Gastrocnemius medialis (tissue), 4 donors: Measurements from ENCODE around the gene ATP9B. TPM values are rescaled to one million over a fixed set of nuclear protein-coding genes. Genes with fewer than 3 reads are reported as not detected.
A peak's percentile ranks its signal among the peaks of the same experiment; 100 is the strongest.

Experiments used
- ATAC-seq, 2 donors: fragments of 150-250 bp; one replicate each; pipeline ENCODE4 v1.9.1; 2016
- DNase-seq, 2 donors: peaks; one replicate each; pipeline ENCODE4 v3.0.0-alpha.2; 2019
- H3K27ac ChIP-seq, 4 donors: fragments of 200-600 bp; sonication (generic); 1 replicate in 1 of 4; 2 replicates in 3 of 4; pipeline ENCODE4 v1.5.1; 2016 to 2018; ENCODE audit warnings: mild to moderate bottlenecking in 2 of 4, moderate library complexity in 1 of 4
- H3K27me3 ChIP-seq, 3 donors: fragments of 200-600 bp; sonication (generic) in 2 of 3; 1 replicate in 1 of 3; 2 replicates in 2 of 3; pipeline versions ENCODE4 v1.5.1 to v1.6.0; 2016 to 2019; ENCODE audit warnings: mild to moderate bottlenecking in 1 of 3, moderate library complexity in 1 of 3
- H3K36me3 ChIP-seq, 2 donors: fragments of 200-600 bp; sonication (generic) in 1 of 2; one replicate each; pipeline ENCODE4 v1.5.1; 2017 to 2018
- H3K4me1 ChIP-seq, 2 donors: fragments of 200-600 bp; sonication (generic) in 1 of 2; one replicate each; pipeline ENCODE4 v1.5.1; 2016 to 2017; ENCODE audit warnings: mild to moderate bottlenecking in 2 of 2
- H3K4me3 ChIP-seq, 4 donors: fragments of 200-600 bp; sonication (generic) in 3 of 4; 1 replicate in 1 of 4; 2 replicates in 3 of 4; pipeline ENCODE4 v1.5.1; 2016 to 2019; ENCODE audit warnings: mild to moderate bottlenecking in 2 of 4
- H3K9me3 ChIP-seq, 3 donors: fragments of 200-600 bp; sonication (generic) in 2 of 3; 1 replicate in 1 of 3; 2 replicates in 2 of 3; pipeline ENCODE4 v1.5.1; 2016 to 2019
- POLR2A ChIP-seq, 2 donors: fragments of 450-650 bp; IDR thresholded peaks; one replicate each; pipeline ENCODE4 v1.6.1; 2017; ENCODE audit warnings: antibody characterized with exemption in 2 of 2, mild to moderate bottlenecking in 2 of 2, moderate library complexity in 2 of 2
- in situ Hi-C, 4 donors: fragments of 200-750 bp; cut with MboI; loops; one replicate each; pipeline versions ENCODE4 v1.15.0 to v1.8.0; 2017; ENCODE audit warnings: low sequenced_read_pairs in 4 of 4
- intact Hi-C: fragments of 100-400 bp; cut with DNase I; formaldehyde crosslinking; loops from one replicate; pipeline ENCODE4 v1.15.1; 2023; ENCODE audit warnings: low total_unique reads
- total RNA-seq, 4 donors: library from RNA; depleted of rRNA; stranded (reverse); fragments of >200 nt; gene quantifications; one replicate each; pipeline versions ENCODE4 v1.1.0 to v1.2.3, GENCODE V29; 2016
- TF ChIP-seq, protein P1 (sequence below), 5 experiments: fragments of 450-650 bp in 3 of 5; fragments of 200-600 bp in 2 of 5; sonication (generic) in 2 of 5; IDR thresholded peaks in 4 of 5; conservative IDR thresholded peaks in 1 of 5; 1 replicate in 4 of 5; 2 replicates in 1 of 5; pipeline ENCODE4 v1.5.1; 2016 to 2019; ENCODE audit warnings: antibody characterized with exemption in 5 of 5, mild to moderate bottlenecking in 3 of 5, moderate library complexity in 3 of 5

Gene ATP9B
- total RNA-seq, 4 donors from 2014 or later, result 9.9 to 33.6 (median 18.6) TPM

DNA sequence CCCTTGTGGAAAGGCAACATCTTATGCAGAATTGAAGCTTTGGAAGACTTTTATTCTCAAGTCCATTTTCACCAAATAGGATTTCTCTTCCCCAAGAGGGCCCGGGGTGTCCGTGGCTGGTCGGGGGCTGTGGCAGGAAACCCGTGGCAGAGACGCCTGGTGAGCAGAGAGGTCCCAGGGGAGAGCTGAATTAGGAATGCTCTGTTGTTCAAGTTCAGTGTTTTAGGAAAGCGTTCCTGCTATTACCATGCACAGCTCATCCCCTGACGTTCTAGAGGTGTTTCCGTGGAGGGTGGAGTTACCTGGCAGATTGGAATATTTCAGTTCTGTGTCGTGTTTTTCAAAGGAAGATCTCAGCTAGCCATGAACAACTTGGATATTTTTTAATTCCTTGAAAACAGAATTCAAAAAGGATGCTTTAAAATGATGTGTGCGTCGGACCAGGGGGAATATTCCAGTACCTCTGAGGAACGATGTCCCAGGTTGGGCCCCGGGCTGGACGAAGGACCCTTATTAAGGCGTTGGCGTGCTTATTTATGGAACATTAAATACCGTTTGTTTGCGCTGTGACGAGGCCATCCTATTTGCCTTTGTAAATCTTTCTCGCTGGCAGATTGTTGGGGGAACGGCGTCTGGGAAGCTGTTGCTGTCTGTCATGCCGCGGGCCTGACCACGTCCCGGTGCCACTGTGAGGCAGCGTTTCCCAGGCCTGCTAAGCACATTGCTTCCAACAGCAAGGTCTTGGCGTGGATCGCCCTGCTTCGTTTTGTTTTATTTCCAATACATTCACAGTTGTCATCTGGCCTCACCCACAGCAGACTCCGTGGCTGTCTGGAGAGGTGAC, 334.8 kb downstream of the ATP9B start:
- intact Hi-C loops (loop anchor here (2.0 to 10.0 kb wide), 3 partner anchors 19 to 551 kb away; partner anchors contain the start of gene SLC66A2), in situ Hi-C loops (loop anchor here in 2 of 4 donors (10.0 kb wide), 1 partner anchor 101 kb away; no protein-coding TSS in a partner anchor)
- H3K4me3 ChIP-seq, result peak overlapping the region; percentile 28 to 47 (median 36)
- H3K27me3 ChIP-seq, result no peaks in the 10 kb centered on the region
- no peaks in the 10 kb centered on the region for H3K9me3 ChIP-seq
- no peaks in the 10 kb centered on the region for H3K36me3 ChIP-seq
- ATAC-seq (peak; percentile 56 to 63), DNase-seq (peak in 1 of 2 donors; percentile 75)
- H3K4me1 ChIP-seq, result peaks cover 51 to 59% of the 10 kb centered on the region in 2 donors
- peak overlapping the region; percentile 88 to 99 (median 94) for H3K27ac ChIP-seq
- TF ChIP-seq, protein P1, sequence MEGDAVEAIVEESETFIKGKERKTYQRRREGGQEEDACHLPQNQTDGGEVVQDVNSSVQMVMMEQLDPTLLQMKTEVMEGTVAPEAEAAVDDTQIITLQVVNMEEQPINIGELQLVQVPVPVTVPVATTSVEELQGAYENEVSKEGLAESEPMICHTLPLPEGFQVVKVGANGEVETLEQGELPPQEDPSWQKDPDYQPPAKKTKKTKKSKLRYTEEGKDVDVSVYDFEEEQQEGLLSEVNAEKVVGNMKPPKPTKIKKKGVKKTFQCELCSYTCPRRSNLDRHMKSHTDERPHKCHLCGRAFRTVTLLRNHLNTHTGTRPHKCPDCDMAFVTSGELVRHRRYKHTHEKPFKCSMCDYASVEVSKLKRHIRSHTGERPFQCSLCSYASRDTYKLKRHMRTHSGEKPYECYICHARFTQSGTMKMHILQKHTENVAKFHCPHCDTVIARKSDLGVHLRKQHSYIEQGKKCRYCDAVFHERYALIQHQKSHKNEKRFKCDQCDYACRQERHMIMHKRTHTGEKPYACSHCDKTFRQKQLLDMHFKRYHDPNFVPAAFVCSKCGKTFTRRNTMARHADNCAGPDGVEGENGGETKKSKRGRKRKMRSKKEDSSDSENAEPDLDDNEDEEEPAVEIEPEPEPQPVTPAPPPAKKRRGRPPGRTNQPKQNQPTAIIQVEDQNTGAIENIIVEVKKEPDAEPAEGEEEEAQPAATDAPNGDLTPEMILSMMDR (IDR thresholded peaks at IDR 0.05 in 4 of 5, conservative IDR thresholded peaks at IDR 0.05 in 1 of 5), result no peak
- TF ChIP-seq POLR2A (IDR thresholded peaks at IDR 0.05), result no peak

DNA sequence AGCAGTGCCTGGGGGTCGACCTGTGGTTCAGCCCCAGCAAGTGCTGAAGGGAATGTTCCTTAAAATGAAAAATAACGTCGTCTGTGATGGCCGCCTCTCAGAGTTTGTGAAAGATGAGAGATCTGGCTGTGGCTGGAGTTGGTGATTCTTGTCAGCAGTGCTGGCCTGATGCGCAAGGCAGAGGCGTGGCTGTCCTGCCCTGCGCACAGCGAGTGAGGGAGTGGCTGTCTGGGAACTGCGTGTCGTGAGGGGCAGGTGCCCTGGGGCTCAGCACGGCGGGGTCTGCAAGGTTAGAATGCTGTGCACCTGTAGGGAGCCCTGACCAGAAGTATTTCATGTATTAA, 335.3 kb downstream of the ATP9B start:
- Histone ChIP-seq H3K4me3 (peak overlapping the region; percentile 28 to 47 (median 36)), H3K9me3 (no peaks in the 10 kb centered on the region), H3K4me1 (peaks cover 51 to 53% of the 10 kb centered on the region in 2 donors), H3K27me3 (no peaks in the 10 kb centered on the region), H3K36me3 (no peaks in the 10 kb centered on the region), H3K27ac (peak overlapping the region; percentile 88 to 99 (median 94))
- in situ Hi-C loops (loop anchor here in 2 of 4 donors (10.0 kb wide), 1 partner anchor 100 kb away; no protein-coding TSS in a partner anchor), intact Hi-C loops (loop anchor here (2.0 to 10.0 kb wide), 2 partner anchors 18 to 550 kb away; partner anchors contain the start of gene SLC66A2)
- ATAC-seq, result peak; percentile 63 to 64
- TF ChIP-seq POLR2A (IDR thresholded peaks at IDR 0.05), result peak; percentile 30 to 50
- TF ChIP-seq, protein P1 (IDR thresholded peaks at IDR 0.05 in 4 of 5, conservative IDR thresholded peaks at IDR 0.05 in 1 of 5), result no peak
- peak; percentile 61 to 77 for DNase-seq

DNA sequence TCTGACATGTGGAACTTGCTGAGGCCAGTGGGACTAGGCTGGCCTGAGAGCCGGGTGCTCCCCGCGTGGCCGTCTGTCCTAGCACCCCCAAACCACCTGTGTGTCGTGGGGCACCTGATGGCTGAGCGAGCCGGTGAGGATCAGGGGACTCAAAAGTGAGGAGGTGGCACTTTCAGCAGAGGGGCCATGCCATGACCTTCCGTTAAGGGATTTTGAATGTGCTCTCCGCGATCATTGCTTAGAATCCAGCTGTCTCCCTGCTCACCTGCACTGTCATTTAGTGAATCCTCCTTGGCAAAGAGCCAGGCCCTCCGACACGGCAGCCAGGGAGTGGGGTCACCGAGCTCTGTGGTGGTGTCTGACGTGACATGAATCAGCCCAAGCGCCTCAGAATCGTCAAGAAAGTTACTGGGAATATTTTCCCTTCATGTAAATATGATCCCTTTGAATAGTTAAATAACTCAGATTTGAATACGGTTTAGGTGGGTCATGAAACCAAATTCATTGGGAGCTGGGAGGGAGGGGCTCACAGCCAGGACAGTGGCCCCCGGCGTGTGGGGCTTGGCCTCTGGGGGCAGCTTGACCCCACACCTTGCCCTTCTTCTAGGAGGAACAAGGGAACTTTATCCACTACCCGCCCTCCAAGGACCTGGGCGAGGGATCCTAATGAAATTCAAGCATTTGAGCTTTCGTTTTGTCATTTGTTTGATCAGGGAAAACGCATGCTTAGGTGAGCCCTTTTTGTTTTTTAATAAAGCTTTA, 336.0 kb downstream of the ATP9B start:
- H3K4me3 ChIP-seq, result peak overlapping the region; percentile 28 to 47 (median 36)
- H3K27ac ChIP-seq, result peak overlapping the region; percentile 88 to 99 (median 94)

More for the DNA sequence above, 336.0 kb downstream of the ATP9B start:
- Histone ChIP-seq H3K9me3 (no peaks in the 10 kb centered on the region), H3K4me1 (peaks cover 50 to 51% of the 10 kb centered on the region in 2 donors), H3K27me3 (no peaks in the 10 kb centered on the region), H3K36me3 (no peaks in the 10 kb centered on the region)
- DNase-seq (no peak), ATAC-seq (no peak)
- TF ChIP-seq, protein P1 (IDR thresholded peaks at IDR 0.05 in 4 of 5, conservative IDR thresholded peaks at IDR 0.05 in 1 of 5), result no peak
- TF ChIP-seq POLR2A (IDR thresholded peaks at IDR 0.05), result no peak
- intact Hi-C loops (loop anchor here (2.0 to 10.0 kb wide), 2 partner anchors 18 to 550 kb away; partner anchors contain the start of gene SLC66A2), in situ Hi-C loops (loop anchor here in 2 of 4 donors (10.0 kb wide), 1 partner anchor 100 kb away; no protein-coding TSS in a partner anchor)
